Measurements from ENCODE around the gene TXNDC9. TPM values are rescaled to one million over a fixed set of nuclear protein-coding genes. Genes with fewer than 3 reads are reported as not detected.
"Not testable (repeated sequence)": the region's sequence is repeated elsewhere in the genome, so short reads cannot be mapped to it uniquely, and the experiment has no call there.

TXNDC9 gene
- total and polyA plus RNA-seq, 2 experiments from 2014 or later: 34.3 to 48.4 TPM

GRCh38 chr2:99317161-99317872 lies 18.8 kb downstream of the TXNDC9 start:
- H3K36me3 ChIP-seq (replicated peaks; ENCODE audit: insufficient read depth, low read depth): no peaks in the 10 kb centered on the region
- no peak overlapping the region for H3K27ac ChIP-seq
- no peaks in the 10 kb centered on the region for H3K4me1 ChIP-seq (ENCODE audit: insufficient read depth)
- H2AFZ ChIP-seq: no peak overlapping the region
- H3K4me3 ChIP-seq: no peak overlapping the region
- no peaks in the 10 kb centered on the region for H3K27me3 ChIP-seq
- no peak for DNase-seq (ENCODE audit: low spot score)
- H3K79me2 ChIP-seq: no peaks in the 10 kb centered on the region
- H3K4me2 ChIP-seq: no peak overlapping the region
- WGBS (ENCODE audit: low lambda C conversion rate, missing lambda C conversion rate): 98% methylated on average over 9 of the region's 9 CpGs
- H3K9me2 ChIP-seq (replicated peaks; ENCODE audit: insufficient read depth): no peaks in the 10 kb centered on the region
- H3K9me3 ChIP-seq (ENCODE audit: low read depth): no peaks in the 10 kb centered on the region
- no peak for TF ChIP-seq EZH2 (IDR thresholded peaks at IDR 0.05; ENCODE audit: borderline replicate concordance)
- no peak for TF ChIP-seq EZH2phosphoT487 (IDR thresholded peaks at IDR 0.05; ENCODE audit: low read depth, severe bottlenecking, unreplicated experiment)
- no peak for TF ChIP-seq CTCF (IDR thresholded peaks at IDR 0.05; ENCODE audit: poor library complexity)
- no peaks in the 10 kb centered on the region for H4K20me1 ChIP-seq (ENCODE audit: insufficient read depth, poor library complexity, severe bottlenecking)

DNA sequence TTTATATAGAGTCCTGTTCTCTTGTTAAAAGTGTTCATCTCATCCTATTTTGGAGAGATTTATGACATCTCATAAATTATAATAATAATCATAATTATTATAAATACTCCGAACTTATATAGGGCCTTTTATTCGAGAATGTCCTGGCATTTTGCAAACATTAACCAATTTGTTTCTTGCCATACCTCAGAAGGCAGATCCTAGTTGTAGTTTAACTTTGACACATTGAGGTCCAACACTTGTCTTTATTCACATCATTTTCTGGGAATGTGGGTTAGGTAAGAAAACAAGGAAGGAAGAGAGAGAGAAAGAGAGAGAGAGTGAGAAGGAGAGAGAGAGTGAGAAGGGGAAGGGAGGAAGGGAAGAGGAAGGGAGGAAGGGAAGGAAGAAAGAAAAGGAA lies 35.0 kb downstream of the TXNDC9 start, which contains the start of gene LYG1:
Gene LYG1 (minus strand): TSS at position 101 of the 400 bp plus-strand sequence. CDS start 5,527 bp downstream, outside the sequence.
- WGBS (ENCODE audit: low lambda C conversion rate, missing lambda C conversion rate): 95% methylated on average over 2 of the region's 2 CpGs
- not testable (repeated sequence) for H3K9me3 ChIP-seq (ENCODE audit: low read depth); H3K79me2 ChIP-seq; DNase-seq (ENCODE audit: low spot score); H3K27ac ChIP-seq; H3K4me3 ChIP-seq; H2AFZ ChIP-seq; H3K9me2 ChIP-seq (replicated peaks; ENCODE audit: insufficient read depth); H3K4me1 ChIP-seq (ENCODE audit: insufficient read depth); H3K36me3 ChIP-seq (replicated peaks; ENCODE audit: insufficient read depth, low read depth); H4K20me1 ChIP-seq (ENCODE audit: insufficient read depth, poor library complexity, severe bottlenecking); H3K27me3 ChIP-seq; H3K4me2 ChIP-seq

- DNase-seq (ENCODE audit: low spot score): no peak
- H4K20me1 ChIP-seq (ENCODE audit: insufficient read depth, poor library complexity, severe bottlenecking): no peaks in the 10 kb centered on the region
- no peak overlapping the region for H3K4me3 ChIP-seq
- H3K79me2 ChIP-seq: no peaks in the 10 kb centered on the region
- no peaks in the 10 kb centered on the region for H3K36me3 ChIP-seq (replicated peaks; ENCODE audit: insufficient read depth, low read depth)
- H3K9me3 ChIP-seq (ENCODE audit: low read depth): no peaks in the 10 kb centered on the region
- no peak for TF ChIP-seq EZH2 (IDR thresholded peaks at IDR 0.05; ENCODE audit: borderline replicate concordance)
- TF ChIP-seq EZH2phosphoT487 (IDR thresholded peaks at IDR 0.05; ENCODE audit: low read depth, severe bottlenecking, unreplicated experiment): no peak
- no peak for TF ChIP-seq CTCF (IDR thresholded peaks at IDR 0.05; ENCODE audit: poor library complexity)
- no peaks in the 10 kb centered on the region for H3K27me3 ChIP-seq
- H2AFZ ChIP-seq: no peak overlapping the region
- H3K9me2 ChIP-seq (replicated peaks; ENCODE audit: insufficient read depth): no peaks in the 10 kb centered on the region
- no peak overlapping the region for H3K27ac ChIP-seq
- no peaks in the 10 kb centered on the region for H3K4me1 ChIP-seq (ENCODE audit: insufficient read depth)
- WGBS (ENCODE audit: low lambda C conversion rate, missing lambda C conversion rate): 95% methylated on average over 7 of the region's 7 CpGs
- H3K4me2 ChIP-seq: no peak overlapping the region
These were observed 36.6 kb downstream of the TXNDC9 start for GRCh38 chr2:99299580-99299979.

DNA sequence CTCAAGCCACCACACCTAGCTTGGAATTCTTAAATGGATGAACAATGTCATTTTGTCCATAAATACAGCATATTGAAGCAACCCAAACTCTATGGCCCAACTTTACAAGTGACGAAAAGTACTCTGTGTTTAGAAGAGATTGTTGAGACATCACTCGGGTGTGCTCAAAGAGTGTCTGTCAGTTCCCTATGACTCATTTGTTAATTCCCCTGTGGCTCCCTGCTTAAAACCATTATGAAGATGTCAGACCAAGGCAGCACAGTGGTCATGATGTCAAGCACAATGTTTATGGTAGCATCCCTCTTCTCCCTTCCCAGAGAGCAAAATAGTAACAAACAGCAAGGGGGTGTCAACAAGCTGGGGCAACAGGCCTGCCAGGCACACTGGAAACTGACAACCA lies 38.1 kb downstream of the TXNDC9 start:
- H3K9me2 ChIP-seq (replicated peaks; ENCODE audit: insufficient read depth): no peaks in the 10 kb centered on the region
- no peak overlapping the region for H3K27ac ChIP-seq
- H3K79me2 ChIP-seq: no peaks in the 10 kb centered on the region
- DNase-seq (ENCODE audit: low spot score): no peak
- 89% methylated on average over 2 of the region's 2 CpGs for WGBS (ENCODE audit: low lambda C conversion rate, missing lambda C conversion rate)
- no peak for TF ChIP-seq EZH2 (IDR thresholded peaks at IDR 0.05; ENCODE audit: borderline replicate concordance)
- no peak for TF ChIP-seq EZH2phosphoT487 (IDR thresholded peaks at IDR 0.05; ENCODE audit: low read depth, severe bottlenecking, unreplicated experiment)
- TF ChIP-seq CTCF (IDR thresholded peaks at IDR 0.05; ENCODE audit: poor library complexity): no peak
- H2AFZ ChIP-seq: no peak overlapping the region
- no peaks in the 10 kb centered on the region for H3K36me3 ChIP-seq (replicated peaks; ENCODE audit: insufficient read depth, low read depth)
- no peaks in the 10 kb centered on the region for H3K27me3 ChIP-seq
- H3K4me2 ChIP-seq: no peak overlapping the region
- no peak overlapping the region for H3K4me3 ChIP-seq
- H3K4me1 ChIP-seq (ENCODE audit: insufficient read depth): no peaks in the 10 kb centered on the region
- no peaks in the 10 kb centered on the region for H3K9me3 ChIP-seq (ENCODE audit: low read depth)
- H4K20me1 ChIP-seq (ENCODE audit: insufficient read depth, poor library complexity, severe bottlenecking): no peaks in the 10 kb centered on the region

Measured in hepatocyte (in vitro differentiated cells).